ENCODE results near the gene SLC6A18. TPM values are rescaled to one million over a fixed set of nuclear protein-coding genes. Genes with fewer than 3 reads are reported as not detected.

The SLC6A18 gene
- total RNA-seq, 5 donors from 2014 or later (not counting 1 experiment from before 2014, with no cell fraction given): not detected

DNA sequence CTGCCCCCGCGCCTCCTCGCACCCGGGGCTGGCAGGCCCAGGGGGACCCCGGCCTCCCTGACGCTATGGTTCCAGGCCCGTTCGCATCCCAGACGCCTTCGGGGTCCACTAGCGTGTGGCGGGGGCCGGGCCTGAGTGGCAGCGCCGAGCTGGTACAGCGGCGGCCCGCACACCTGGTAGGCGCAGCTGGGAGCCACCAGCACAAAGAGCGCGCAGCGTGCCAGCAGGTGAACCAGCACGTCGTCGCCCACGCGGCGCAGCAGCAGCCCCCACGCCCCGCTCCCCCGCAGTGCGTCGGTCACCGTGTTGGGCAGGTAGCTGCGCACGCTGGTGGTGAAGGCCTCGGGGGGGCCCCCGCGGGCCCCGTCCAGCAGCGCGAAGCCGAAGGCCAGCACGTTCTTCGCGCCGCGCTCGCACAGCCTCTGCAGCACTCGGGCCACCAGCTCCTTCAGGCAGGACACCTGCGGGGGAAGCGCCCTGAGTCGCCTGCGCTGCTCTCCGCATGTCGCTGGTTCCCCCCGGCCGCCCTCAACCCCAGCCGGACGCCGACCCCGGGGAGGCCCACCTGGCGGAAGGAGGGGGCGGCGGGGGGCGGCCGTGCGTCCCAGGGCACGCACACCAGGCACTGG is 69.1 kb downstream of the SLC6A18 start:
- ChIA-PET CTCF (no interaction called here), POLR2A (interaction anchor here in 1 of 2 donors (0.5 kb wide), 1 partner anchor 25 kb away, joined by 4 read pairs; no protein-coding TSS in a partner anchor)
- 37% methylated on average over 69 of the region's 69 CpGs for WGBS (ENCODE audit: insufficient coverage)
- Histone ChIP-seq H3K9me3 (no peaks in the 10 kb centered on the region), H3K4me1 (ENCODE audit: control insufficient read depth in 1 of 2, extremely low read depth in 1 of 2, insufficient read depth in 2 of 2, low read length in 2 of 2) (peaks cover 0 to 25% of the 10 kb centered on the region in 2 experiments), H3K27ac (ENCODE audit: low read length) (no peak overlapping the region), H3K36me3 (ENCODE audit: control insufficient read depth in 2 of 2, extremely low read depth in 1 of 2, insufficient read depth in 1 of 2, low read length in 1 of 2) (no peaks in the 10 kb centered on the region), H3K27me3 (replicated peaks in 1 of 2; ENCODE audit: control insufficient read depth in 2 of 2, extremely low read depth in 1 of 2, insufficient read depth in 2 of 2, low read length in 1 of 2) (peaks cover 0 to 28% of the 10 kb centered on the region in 2 experiments), H3K4me3 (ENCODE audit: control insufficient read depth in 1 of 2, extremely low read depth in 1 of 2, low read length in 1 of 2) (peak overlapping the region in 1 of 2 donors; percentile 54)
- DNase-seq (peak in 2 of 35 experiments; percentile 15 to 21), ATAC-seq (replicated peaks in 1 of 4) (peak; percentile 13 to 24 (median 18))
- peak overlapping the region in 1 of 3 donors; percentile 56 for H3K4me3 Mint-ChIP-seq
- no peaks in the 10 kb centered on the region for H3K9me3 Mint-ChIP-seq
- no peaks in the 10 kb centered on the region for H3K27me3 Mint-ChIP-seq
- no peaks in the 10 kb centered on the region for H3K36me3 Mint-ChIP-seq
- peaks cover 6 to 11% (median 6%) of the 10 kb centered on the region in 3 donors for H3K4me1 Mint-ChIP-seq
- no peak overlapping the region for H3K27ac Mint-ChIP-seq

- H3K27me3 ChIP-seq (replicated peaks in 1 of 2; ENCODE audit: control insufficient read depth in 2 of 2, extremely low read depth in 1 of 2, insufficient read depth in 2 of 2, low read length in 1 of 2): peaks cover 0 to 28% of the 10 kb centered on the region in 2 experiments
- WGBS (ENCODE audit: insufficient coverage): 13% methylated on average over 89 of the region's 102 CpGs
- no peaks in the 10 kb centered on the region for H3K36me3 Mint-ChIP-seq
- H3K9me3 Mint-ChIP-seq: no peaks in the 10 kb centered on the region
- ATAC-seq (replicated peaks in 1 of 4) (peak; percentile 89 to 90 (median 89)), DNase-seq (peak; percentile 26 to 77 (median 61))
- ChIA-PET POLR2A (no interaction called here), CTCF (no interaction called here)
- H3K4me1 ChIP-seq (ENCODE audit: control insufficient read depth in 1 of 2, extremely low read depth in 1 of 2, insufficient read depth in 2 of 2, low read length in 2 of 2): peaks cover 0 to 25% of the 10 kb centered on the region in 2 experiments
- no peaks in the 10 kb centered on the region for H3K9me3 ChIP-seq
- H3K27ac Mint-ChIP-seq: no peak within 1 kb of the TSS
- H3K27me3 Mint-ChIP-seq: no peaks in the 10 kb centered on the region
- no peaks in the 10 kb centered on the region for H3K36me3 ChIP-seq (ENCODE audit: control insufficient read depth in 2 of 2, extremely low read depth in 1 of 2, insufficient read depth in 1 of 2, low read length in 1 of 2)
- H3K4me3 ChIP-seq (ENCODE audit: control insufficient read depth in 1 of 2, extremely low read depth in 1 of 2, low read length in 1 of 2): peak within 1 kb of the TSS in 1 of 2 donors; percentile 54
- peaks cover 6 to 11% (median 6%) of the 10 kb centered on the region in 3 donors for H3K4me1 Mint-ChIP-seq
- no peak within 1 kb of the TSS for H3K27ac ChIP-seq (ENCODE audit: low read length)
- peak within 1 kb of the TSS; percentile 34 to 56 (median 51) for H3K4me3 Mint-ChIP-seq
Observed at GRCh38 chr5:1294835-1295649, 69.9 kb downstream of the SLC6A18 start, which contains the start of gene TERT. Gene TERT (minus strand): TSS chr5:1295068. CDS start chr5:1294989, 79 bp downstream.

GRCh38 chr5:1295650-1296037 is 70.5 kb downstream of the SLC6A18 start:
- H3K27ac ChIP-seq (ENCODE audit: low read length): no peak overlapping the region
- H3K27me3 Mint-ChIP-seq: no peaks in the 10 kb centered on the region
- WGBS (ENCODE audit: insufficient coverage): 85% methylated on average over 18 of the region's 22 CpGs
- ChIA-PET CTCF (no interaction called here), POLR2A (no interaction called here)
- peak overlapping the region; percentile 34 to 56 (median 51) for H3K4me3 Mint-ChIP-seq
- H3K9me3 ChIP-seq: no peaks in the 10 kb centered on the region
- no peak overlapping the region for H3K27ac Mint-ChIP-seq
- no peak for ATAC-seq (replicated peaks in 1 of 4)
- no peaks in the 10 kb centered on the region for H3K9me3 Mint-ChIP-seq
- H3K4me1 ChIP-seq (ENCODE audit: control insufficient read depth in 1 of 2, extremely low read depth in 1 of 2, insufficient read depth in 2 of 2, low read length in 2 of 2): peaks cover 0 to 25% of the 10 kb centered on the region in 2 experiments
- DNase-seq: peak in 1 of 35 experiments; percentile 13
- no peaks in the 10 kb centered on the region for H3K36me3 ChIP-seq (ENCODE audit: control insufficient read depth in 2 of 2, extremely low read depth in 1 of 2, insufficient read depth in 1 of 2, low read length in 1 of 2)
- H3K36me3 Mint-ChIP-seq: no peaks in the 10 kb centered on the region
- no peak overlapping the region for H3K4me3 ChIP-seq (ENCODE audit: control insufficient read depth in 1 of 2, extremely low read depth in 1 of 2, low read length in 1 of 2)
- peaks cover 0 to 28% of the 10 kb centered on the region in 2 experiments for H3K27me3 ChIP-seq (replicated peaks in 1 of 2; ENCODE audit: control insufficient read depth in 2 of 2, extremely low read depth in 1 of 2, insufficient read depth in 2 of 2, low read length in 1 of 2)
- peaks cover 6 to 11% (median 6%) of the 10 kb centered on the region in 3 donors for H3K4me1 Mint-ChIP-seq

Other genes starting within 250 kb of the SLC6A18 start
- gene NKD2, start 216.6 kb upstream of the SLC6A18 start, total RNA-seq: under 1 TPM in 2 of 5 donors, not detected in 3; 0.18 to 0.23 TPM
- gene SLC12A7, start 113.3 kb upstream of the SLC6A18 start, total RNA-seq: 10 to 100 TPM; 33.7 to 97.4 (median 41.2) TPM
- under 1 TPM in 1 of 5 donors, not detected in 4; 0.06 TPM for gene SLC6A19, start 23.8 kb upstream of the SLC6A18 start, total RNA-seq
- gene TERT, start 69.7 kb downstream of the SLC6A18 start, total RNA-seq: under 1 TPM; 0.09 to 0.70 (median 0.28) TPM
- 10 to 100 TPM; 70.9 to 91.0 (median 82.1) TPM for gene CLPTM1L, start 119.7 kb downstream of the SLC6A18 start, total RNA-seq
- gene SLC6A3, start 220.1 kb downstream of the SLC6A18 start, total RNA-seq: under 1 TPM in 1 of 5 donors, not detected in 4; 0.22 TPM

Measured in T-cell (primary cell).